Smooth muscle cell of the pulmonary artery (primary cell): ENCODE data around the gene SETMAR. TPM values are rescaled to one million over a fixed set of nuclear protein-coding genes. Genes with fewer than 3 reads are reported as not detected.

Source experiments
- total RNA-seq: library from RNA; depleted of rRNA; stranded (reverse); fragments of >200 nt; gene quantifications from 2 replicates; pipeline ENCODE4 v1.2.3, GENCODE V29; 2014

Gene SETMAR
- total RNA-seq: 8.6 and 10.2 TPM in 2 replicates

DNA sequence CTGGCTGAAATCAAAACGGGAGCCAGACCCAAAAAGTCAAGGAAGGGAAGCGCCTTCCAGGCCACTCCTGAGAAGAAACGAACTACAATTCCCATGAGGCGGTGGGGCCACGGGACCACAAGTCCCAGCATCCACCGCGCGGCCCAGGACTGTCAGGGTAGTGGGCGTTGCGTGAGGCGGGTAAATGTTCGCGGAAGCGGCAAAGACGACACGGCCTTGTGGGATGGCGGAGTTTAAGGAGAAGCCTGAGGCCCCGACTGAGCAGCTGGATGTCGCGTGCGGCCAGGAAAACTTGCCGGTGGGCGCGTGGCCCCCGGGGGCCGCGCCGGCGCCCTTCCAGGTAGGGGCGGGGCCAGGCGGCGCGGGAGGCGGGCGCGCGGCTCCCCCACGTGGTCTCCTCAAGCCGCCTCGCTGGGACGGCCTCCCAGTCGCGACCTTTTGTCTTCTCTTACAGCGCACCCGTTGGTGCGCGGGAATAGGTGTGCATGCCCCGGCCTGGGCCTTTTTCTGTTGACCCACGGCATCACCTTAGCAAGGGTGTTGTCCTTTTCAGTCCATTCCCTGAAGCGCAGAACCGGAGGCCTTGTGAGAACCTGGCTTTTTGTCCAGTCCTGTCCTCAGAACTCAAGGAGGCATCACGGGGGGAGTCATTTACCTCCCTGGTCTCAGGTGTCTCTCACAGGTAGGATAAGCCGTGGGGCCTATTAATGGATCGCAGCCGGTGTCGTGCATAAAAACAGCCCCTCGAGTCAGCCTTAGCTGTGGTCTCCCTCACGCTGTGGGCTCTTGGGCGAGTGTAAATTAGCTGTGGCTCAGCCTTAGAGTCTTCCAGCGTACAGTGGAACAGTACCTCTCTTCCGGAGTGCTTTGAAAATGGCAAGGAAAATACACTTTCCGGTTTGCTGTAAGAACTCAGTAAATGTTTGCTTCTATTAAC, at the start of gene SETMAR:
TSS of gene SETMAR (plus strand) at position 183 of the 937 bp plus-strand sequence. CDS start at position 185, 2 bp downstream.

Other genes starting within 250 kb of the SETMAR start
- gene SUMF1, start 163.9 kb downstream of the SETMAR start, total RNA-seq: 99.2 and 114 TPM in 2 replicates
- 126 and 141 TPM in 2 replicates for gene ITPR1, start 190.0 kb downstream of the SETMAR start, total RNA-seq